Testis (tissue), 3 donors: ENCODE measurements around the gene C6orf89. TPM values are rescaled to one million over a fixed set of nuclear protein-coding genes. Genes with fewer than 3 reads are reported as not detected.

ENCODE experiments used
- DNase-seq: peaks from one replicate; pipeline ENCODE4 v3.0.0-alpha.2; 2019
- H3K27ac ChIP-seq, 2 donors: fragments of 200-600 bp; sonication (generic); one replicate each; pipeline ENCODE4 v1.5.1; 2019
- H3K27me3 ChIP-seq: fragments of 200-600 bp; sonication (generic); one replicate; pipeline ENCODE4 v1.5.1; 2019
- H3K36me3 ChIP-seq: fragments of 200-600 bp; sonication (generic); one replicate; pipeline ENCODE4 v1.5.1; 2017; ENCODE audit warnings: low read depth; ENCODE audit errors: missing control alignments
- H3K4me1 ChIP-seq: fragments of 200-600 bp; sonication (generic); one replicate; pipeline ENCODE4 v1.5.1; 2019
- H3K4me3 ChIP-seq, 2 donors: fragments of 200-600 bp; sonication (generic); one replicate each; pipeline ENCODE4 v1.5.1; 2017 to 2019
- H3K9me3 ChIP-seq: fragments of 200-600 bp; sonication (generic); one replicate; pipeline ENCODE4 v1.5.1; 2017
- CTCF ChIP-seq, 3 experiments: fragments of 450-650 bp in 2 of 3; fragments of 200-600 bp in 1 of 3; sonication (generic) in 1 of 3; IDR thresholded peaks; one replicate each; pipeline ENCODE4 v1.5.1; 2016 to 2019; ENCODE audit warnings: antibody characterized with exemption in 3 of 3, mild to moderate bottlenecking in 2 of 3, moderate library complexity in 1 of 3
- POLR2A ChIP-seq: fragments of 450-650 bp; IDR thresholded peaks from one replicate; pipeline ENCODE4 v1.6.1; 2017; ENCODE audit warnings: antibody characterized with exemption, mild to moderate bottlenecking, moderate library complexity
- WGBS, 2 donors: methylation state at CpG; one replicate each; pipeline ENCODE4 v1.1.5; 2018; 5-methylcytosine and 5-hydroxymethylcytosine counted together
- intact Hi-C: fragments of 100-400 bp; cut with DNase I; formaldehyde crosslinking; loops from one replicate; pipeline ENCODE4 v1.15.1; 2023; ENCODE audit warnings: low total_unique reads
- polyA plus RNA-seq: library from polyadenylated mRNA; stranded (reverse); fragments of 350-450 nt; fragmentation: Illumina TruSeq; extraction: RNeasy Lipid Tissue Mini Kit (QIAGEN cat#74804); gene quantifications from one replicate; pipeline ENCODE4 v1.2.3, GENCODE V29; 2014; ENCODE audit warnings: low read depth, low replicate concordance; ENCODE audit not compliant: insufficient read depth
- total RNA-seq, 2 donors: library from RNA; depleted of rRNA; stranded (reverse); fragments of >200 nt; gene quantifications; one replicate each; pipeline ENCODE4 v1.2.3, GENCODE V29; 2016

The C6orf89 gene
- total and polyA plus RNA-seq, 3 donors from 2014 or later = 78.9 to 93.6 (median 80.3) TPM

GRCh38 chr6:36843170-36843569, 42.6 kb upstream of the C6orf89 start:
- peaks cover 32% of the 10 kb centered on the region for H3K4me1 ChIP-seq
- no peak for DNase-seq
- no peaks in the 10 kb centered on the region for H3K9me3 ChIP-seq
- H3K27me3 ChIP-seq = no peaks in the 10 kb centered on the region
- TF ChIP-seq CTCF (IDR thresholded peaks at IDR 0.05) (no peak), POLR2A (no peak)
- H3K36me3 ChIP-seq = no peaks in the 10 kb centered on the region
- WGBS, 2 donors = 74 to 87% methylated on average over 4 of the region's 4 CpGs
- peak overlapping the region in 1 of 2 donors; percentile 36 for H3K27ac ChIP-seq
- intact Hi-C loops = no loop called here
- H3K4me3 ChIP-seq = no peak overlapping the region

GRCh38 chr6:36844232-36845170, 41.3 kb upstream of the C6orf89 start:
- WGBS, 2 donors = 63 to 72% methylated on average over 19 of the region's 19 CpGs
- peak; percentile 91 for DNase-seq
- intact Hi-C loops = loop anchor here (5.0 kb wide), 1 partner anchor 77 kb away; no protein-coding TSS in a partner anchor
- Histone ChIP-seq H3K27me3 (no peaks in the 10 kb centered on the region), H3K4me1 (peaks cover 46% of the 10 kb centered on the region), H3K9me3 (no peaks in the 10 kb centered on the region), H3K27ac (peak overlapping the region; percentile 32 to 71), H3K4me3 (no peak overlapping the region), H3K36me3 (no peaks in the 10 kb centered on the region)
- no peak for TF ChIP-seq CTCF (IDR thresholded peaks at IDR 0.05)
- TF ChIP-seq POLR2A = no peak

- Histone ChIP-seq H3K27me3 (no peaks in the 10 kb centered on the region), H3K9me3 (no peaks in the 10 kb centered on the region), H3K4me3 (no peak overlapping the region), H3K27ac (peak overlapping the region in 1 of 2 donors; percentile 71), H3K4me1 (peaks cover 49% of the 10 kb centered on the region), H3K36me3 (no peaks in the 10 kb centered on the region)
- TF ChIP-seq CTCF (IDR thresholded peaks at IDR 0.05) (no peak), POLR2A (no peak)
- no peak for DNase-seq
- 75 to 88% methylated on average over 4 of the region's 4 CpGs for WGBS, 2 donors
- intact Hi-C loops = loop anchor here (5.0 kb wide), 1 partner anchor 78 kb away; no protein-coding TSS in a partner anchor
Observed at GRCh38 chr6:36845233-36845632, 40.5 kb upstream of the C6orf89 start.

- no peak for DNase-seq
- intact Hi-C loops = loop anchor here (5.0 kb wide), 1 partner anchor 80 kb away; no protein-coding TSS in a partner anchor
- H3K27ac ChIP-seq = peak overlapping the region in 1 of 2 donors; percentile 68
- H3K9me3 ChIP-seq = no peaks in the 10 kb centered on the region
- peaks cover 55% of the 10 kb centered on the region for H3K4me1 ChIP-seq
- WGBS, 2 donors = 88 to 91% methylated on average over 4 of the region's 4 CpGs
- no peak overlapping the region for H3K4me3 ChIP-seq
- TF ChIP-seq CTCF (IDR thresholded peaks at IDR 0.05) = no peak
- no peak for TF ChIP-seq POLR2A
- no peaks in the 10 kb centered on the region for H3K27me3 ChIP-seq
- no peaks in the 10 kb centered on the region for H3K36me3 ChIP-seq
Observed at GRCh38 chr6:36847152-36847551, 38.6 kb upstream of the C6orf89 start.
